Omental fat pad (tissue), 4 donors: Measurements from ENCODE around the gene MXD4. TPM values are rescaled to one million over a fixed set of nuclear protein-coding genes. Genes with fewer than 3 reads are reported as not detected.

ENCODE experiments used
- ATAC-seq: fragments of 150-250 bp; one replicate; pipeline ENCODE4 v1.9.1; 2016; ENCODE audit warnings: mild to moderate bottlenecking, moderate library complexity; ENCODE audit not compliant: low FRiP score
- DNase-seq: peaks from one replicate; pipeline ENCODE4 v3.0.0-alpha.2; 2019; ENCODE audit warnings: low spot score
- CTCF ChIP-seq, 3 donors: fragments of 450-650 bp; IDR thresholded peaks; one replicate each; pipeline ENCODE4 v1.5.1; 2016 to 2017; ENCODE audit warnings: antibody characterized with exemption in 3 of 3, mild to moderate bottlenecking in 3 of 3, moderate library complexity in 2 of 3
- total RNA-seq, 4 donors: library from RNA; depleted of rRNA; stranded (reverse); fragments of >200 nt; gene quantifications; one replicate each; pipeline ENCODE4 v1.1.0, GENCODE V29; 2016

The MXD4 gene
- total RNA-seq, 4 donors from 2014 or later: 33.7 to 118 (median 59.5) TPM

GRCh38 chr4:2270341-2271165 lies 8.6 kb upstream of the MXD4 start:
- no peak for TF ChIP-seq CTCF (IDR thresholded peaks at IDR 0.05)
- DNase-seq (no peak), ATAC-seq (no peak)

GRCh38 chr4:2269618-2270163 lies 7.8 kb upstream of the MXD4 start:
- no peak for TF ChIP-seq CTCF (IDR thresholded peaks at IDR 0.05)
- DNase-seq (no peak), ATAC-seq (no peak)

GRCh38 chr4:2269206-2269531 lies 7.3 kb upstream of the MXD4 start:
- ATAC-seq (no peak), DNase-seq (no peak)
- TF ChIP-seq CTCF (IDR thresholded peaks at IDR 0.05): no peak

- DNase-seq: no peak
- TF ChIP-seq CTCF (IDR thresholded peaks at IDR 0.05): no peak
- ATAC-seq: no peak
These were observed 6.7 kb upstream of the MXD4 start for GRCh38 chr4:2268357-2269205.

- no peak for ATAC-seq
- no peak for TF ChIP-seq CTCF (IDR thresholded peaks at IDR 0.05)
- no peak for DNase-seq
These were observed 5.9 kb upstream of the MXD4 start for GRCh38 chr4:2267841-2268240.

- no peak for TF ChIP-seq CTCF (IDR thresholded peaks at IDR 0.05)
- ATAC-seq (no peak), DNase-seq (no peak)
These were observed 5.5 kb upstream of the MXD4 start for GRCh38 chr4:2267320-2267811.
